Astrocyte of the cerebellum (primary cell): Measurements from ENCODE around the gene KRT77.

ENCODE experiments used
- DNase-seq: peaks from one replicate; pipeline ENCODE4 v3.0.0-alpha.2; 2011; ENCODE audit warnings: low read depth
- H3K4me3 ChIP-seq: 2 replicates; pipeline ENCODE4 v1.5.1; 2011; ENCODE audit warnings: mild to moderate bottlenecking, low read depth, low read length, moderate library complexity
- CTCF ChIP-seq: IDR thresholded peaks from 2 replicates; pipeline ENCODE4 v1.5.1; 2012; ENCODE audit warnings: low read length, low read depth, moderate library complexity, mild to moderate bottlenecking; ENCODE audit errors: missing control alignments
- in situ Hi-C: cut with HindIII; loops from 2 replicates; pipeline ENCODE4 v1.10.0; 2017; ENCODE audit warnings: low sequenced_read_pairs

Gene KRT77

GRCh38 chr12:52663420-52663819 is 39.9 kb downstream of the KRT77 start:
- in situ Hi-C loops = no loop called here
- no peak for DNase-seq
- TF ChIP-seq CTCF = no peak
- no peak overlapping the region for H3K4me3 ChIP-seq

- TF ChIP-seq CTCF = no peak
- H3K4me3 ChIP-seq = no peak overlapping the region
Measured at GRCh38 chr12:52662918-52663229, 40.5 kb downstream of the KRT77 start.

GRCh38 chr12:52662093-52662917 is 41.0 kb downstream of the KRT77 start:
- no peak for DNase-seq
- in situ Hi-C loops = no loop called here
- no peak for TF ChIP-seq CTCF
- H3K4me3 ChIP-seq = no peak overlapping the region

More at GRCh38 chr12:52662918-52663229, 40.5 kb downstream of the KRT77 start:
- in situ Hi-C loops = no loop called here
- no peak for DNase-seq

- H3K4me3 ChIP-seq = no peak overlapping the region
- TF ChIP-seq CTCF = no peak
- no peak for DNase-seq
- in situ Hi-C loops = no loop called here
Measured at GRCh38 chr12:52661668-52662067, 41.7 kb downstream of the KRT77 start.

GRCh38 chr12:52660934-52661499 is 42.3 kb downstream of the KRT77 start:
- no peak for TF ChIP-seq CTCF
- DNase-seq = no peak
- in situ Hi-C loops = no loop called here
- H3K4me3 ChIP-seq = no peak overlapping the region

- H3K4me3 ChIP-seq = no peak overlapping the region
- no peak for DNase-seq
- in situ Hi-C loops = no loop called here
- TF ChIP-seq CTCF = no peak
Measured at GRCh38 chr12:52659951-52660350, 43.4 kb downstream of the KRT77 start.
